Measurements from ENCODE around the gene CFAP45. TPM values are rescaled to one million over a fixed set of nuclear protein-coding genes. Genes with fewer than 3 reads are reported as not detected.

CFAP45 gene
- total RNA-seq, 4 donors from 2014 or later: 0.56 to 0.94 TPM; not detected in 2

- TF ChIP-seq CTCF (IDR thresholded peaks at IDR 0.05) (peak in 4 of 6 experiments; percentile 39 to 52 (median 46)), POLR2A (IDR thresholded peaks at IDR 0.05) (no peak)
- Histone ChIP-seq H3K4me1 (no peaks in the 10 kb centered on the region), H3K4me3 (replicated peaks in 1 of 3) (no peak overlapping the region), H3K36me3 (no peaks in the 10 kb centered on the region), H3K27me3 (no peaks in the 10 kb centered on the region), H3K27ac (no peak overlapping the region), H3K9me3 (no peaks in the 10 kb centered on the region)
- WGBS, 2 donors: 29 to 35% methylated on average over 3 of the region's 3 CpGs
- intact Hi-C loops (cut with DNase I): no loop called here
- peak; percentile 57 to 61 for DNase-seq
Observed at GRCh38 chr1:159829273-159829634, 70.7 kb downstream of the CFAP45 start.

GRCh38 chr1:159828581-159829272 lies 71.2 kb downstream of the CFAP45 start:
- WGBS, 2 donors: 86 to 88% methylated on average over 11 of the region's 11 CpGs
- no peak for DNase-seq
- intact Hi-C loops (cut with DNase I): no loop called here
- Histone ChIP-seq H3K27ac (no peak overlapping the region), H3K4me3 (replicated peaks in 1 of 3) (no peak overlapping the region), H3K9me3 (no peaks in the 10 kb centered on the region), H3K36me3 (no peaks in the 10 kb centered on the region), H3K27me3 (no peaks in the 10 kb centered on the region), H3K4me1 (no peaks in the 10 kb centered on the region)
- TF ChIP-seq POLR2A (IDR thresholded peaks at IDR 0.05): no peak
- no peak for TF ChIP-seq CTCF (IDR thresholded peaks at IDR 0.05)

- intact Hi-C loops (cut with DNase I): no loop called here
- no peak overlapping the region for H3K27ac ChIP-seq
- no peak for DNase-seq
- no peaks in the 10 kb centered on the region for H3K36me3 ChIP-seq
- no peaks in the 10 kb centered on the region for H3K27me3 ChIP-seq
- WGBS, 2 donors: 79 to 96% methylated on average over 3 of the region's 3 CpGs
- no peaks in the 10 kb centered on the region for H3K4me1 ChIP-seq
- TF ChIP-seq CTCF (IDR thresholded peaks at IDR 0.05): no peak
- TF ChIP-seq POLR2A (IDR thresholded peaks at IDR 0.05): no peak
- no peaks in the 10 kb centered on the region for H3K9me3 ChIP-seq
- H3K4me3 ChIP-seq (replicated peaks in 1 of 3): no peak overlapping the region
Observed at GRCh38 chr1:159828176-159828575, 71.8 kb downstream of the CFAP45 start.

- H3K36me3 ChIP-seq: no peaks in the 10 kb centered on the region
- H3K27me3 ChIP-seq: no peaks in the 10 kb centered on the region
- no peaks in the 10 kb centered on the region for H3K4me1 ChIP-seq
- WGBS, 2 donors: 87 to 90% methylated on average over 2 to 3 of the region's 3 CpGs
- H3K4me3 ChIP-seq (replicated peaks in 1 of 3): no peak overlapping the region
- TF ChIP-seq POLR2A (IDR thresholded peaks at IDR 0.05): no peak
- no peak for TF ChIP-seq CTCF (IDR thresholded peaks at IDR 0.05)
- no peak overlapping the region for H3K27ac ChIP-seq
- H3K9me3 ChIP-seq: no peaks in the 10 kb centered on the region
- DNase-seq: no peak
- intact Hi-C loops (cut with DNase I): no loop called here
Observed at GRCh38 chr1:159827549-159827948, 72.4 kb downstream of the CFAP45 start.

- Histone ChIP-seq H3K27me3 (no peaks in the 10 kb centered on the region), H3K27ac (no peak overlapping the region), H3K4me3 (replicated peaks in 1 of 3) (no peak overlapping the region), H3K4me1 (no peaks in the 10 kb centered on the region), H3K9me3 (no peaks in the 10 kb centered on the region), H3K36me3 (no peaks in the 10 kb centered on the region)
- intact Hi-C loops (cut with DNase I): no loop called here
- no peak for DNase-seq
- TF ChIP-seq CTCF (IDR thresholded peaks at IDR 0.05) (no peak), POLR2A (IDR thresholded peaks at IDR 0.05) (no peak)
- 83 to 90% methylated on average over 6 of the region's 6 CpGs for WGBS, 2 donors
Observed at GRCh38 chr1:159827102-159827490, 72.9 kb downstream of the CFAP45 start.

Measured in thyroid gland (tissue), 4 donors.